LNCaP clone FGC (cell line): Measurements from ENCODE around the gene PES1.
A peak's percentile ranks its signal among the peaks of the same experiment; 100 is the strongest.

Experiments
- DNase-seq: peaks from one replicate; pipeline ENCODE4 v3.0.0-alpha.2; 2011; ENCODE audit warnings: low read depth
- H3K4me3 ChIP-seq: 2 replicates; pipeline ENCODE4 v1.5.1; 2011; ENCODE audit warnings: mild to moderate bottlenecking, low read depth, low read length, control low read depth
- TF ChIP-seq, protein P1 (sequence below): IDR thresholded peaks from 2 replicates; pipeline ENCODE4 v1.5.1; 2012; ENCODE audit warnings: mild to moderate bottlenecking; ENCODE audit not compliant: control insufficient read depth, insufficient read depth; ENCODE audit errors: extremely low read depth

The PES1 gene

GRCh38 chr22:30591588-30592359, at the start of gene PES1:
Gene PES1 (minus strand): TSS chr22:30591910. CDS start chr22:30591833, 77 bp downstream.
- peak within 1 kb of the TSS; percentile 68 for H3K4me3 ChIP-seq
- TF ChIP-seq, protein P1, sequence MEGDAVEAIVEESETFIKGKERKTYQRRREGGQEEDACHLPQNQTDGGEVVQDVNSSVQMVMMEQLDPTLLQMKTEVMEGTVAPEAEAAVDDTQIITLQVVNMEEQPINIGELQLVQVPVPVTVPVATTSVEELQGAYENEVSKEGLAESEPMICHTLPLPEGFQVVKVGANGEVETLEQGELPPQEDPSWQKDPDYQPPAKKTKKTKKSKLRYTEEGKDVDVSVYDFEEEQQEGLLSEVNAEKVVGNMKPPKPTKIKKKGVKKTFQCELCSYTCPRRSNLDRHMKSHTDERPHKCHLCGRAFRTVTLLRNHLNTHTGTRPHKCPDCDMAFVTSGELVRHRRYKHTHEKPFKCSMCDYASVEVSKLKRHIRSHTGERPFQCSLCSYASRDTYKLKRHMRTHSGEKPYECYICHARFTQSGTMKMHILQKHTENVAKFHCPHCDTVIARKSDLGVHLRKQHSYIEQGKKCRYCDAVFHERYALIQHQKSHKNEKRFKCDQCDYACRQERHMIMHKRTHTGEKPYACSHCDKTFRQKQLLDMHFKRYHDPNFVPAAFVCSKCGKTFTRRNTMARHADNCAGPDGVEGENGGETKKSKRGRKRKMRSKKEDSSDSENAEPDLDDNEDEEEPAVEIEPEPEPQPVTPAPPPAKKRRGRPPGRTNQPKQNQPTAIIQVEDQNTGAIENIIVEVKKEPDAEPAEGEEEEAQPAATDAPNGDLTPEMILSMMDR = no peak
- peak; percentile 96 for DNase-seq

- no peak for DNase-seq
- no peak overlapping the region for H3K4me3 ChIP-seq
- TF ChIP-seq, protein P1 = no peak
Measured at GRCh38 chr22:30640839-30641430, 49.2 kb upstream of the PES1 start.

GRCh38 chr22:30640361-30640760, 48.7 kb upstream of the PES1 start:
- DNase-seq = no peak
- no peak overlapping the region for H3K4me3 ChIP-seq
- TF ChIP-seq, protein P1 = no peak

- TF ChIP-seq, protein P1 = no peak
- no peak overlapping the region for H3K4me3 ChIP-seq
- DNase-seq = no peak
Measured at GRCh38 chr22:30637701-30638114, 46.0 kb upstream of the PES1 start.

- DNase-seq = no peak
- H3K4me3 ChIP-seq = peak overlapping the region; percentile 49
- TF ChIP-seq, protein P1 = no peak
Measured at GRCh38 chr22:30636226-30637077, 44.7 kb upstream of the PES1 start.

GRCh38 chr22:30635273-30636225, 43.8 kb upstream of the PES1 start, which contains the start of gene SLC35E4:
Gene SLC35E4 (plus strand): TSS chr22:30635781. CDS start chr22:30636451, 670 bp downstream.
- peak; percentile 34 for DNase-seq
- H3K4me3 ChIP-seq = peak within 1 kb of the TSS; percentile 49
- TF ChIP-seq, protein P1 = no peak
